Measurements from ENCODE around the gene SPDYA.
A peak's percentile ranks its signal among the peaks of the same experiment; 100 is the strongest.

SPDYA gene

DNA sequence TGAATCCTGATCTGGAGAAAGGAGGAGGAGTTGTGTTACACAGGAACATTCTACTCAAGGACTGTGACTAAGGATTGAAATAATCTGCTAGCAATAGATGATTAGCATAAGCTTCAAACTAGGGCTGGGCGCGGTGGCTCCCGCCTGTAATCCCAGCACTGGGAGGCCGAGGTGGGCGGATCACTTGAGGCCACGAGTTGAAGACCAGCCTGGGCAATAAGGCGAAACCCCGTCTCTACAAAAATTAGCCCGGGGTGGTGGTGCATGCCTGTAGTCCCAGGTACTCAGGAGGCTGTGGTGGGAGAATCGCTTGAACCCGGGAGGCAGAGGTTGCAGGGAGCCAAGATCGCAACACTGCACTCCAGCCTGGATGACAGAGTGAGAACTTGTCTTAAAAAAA, 58.0 kb downstream of the SPDYA start:
- no peaks in the 10 kb centered on the region for H3K9me3 ChIP-seq (ENCODE audit: control insufficient read depth in 5 of 5, low read length in 5 of 5)
- peaks cover 0 to 34% (median 28%) of the 10 kb centered on the region in 5 donors for H3K4me1 ChIP-seq (ENCODE audit: control insufficient read depth in 5 of 5, insufficient read depth in 5 of 5, low read length in 5 of 5)
- peak overlapping the region in 1 of 5 donors; percentile 86 for H3K9ac ChIP-seq (ENCODE audit: low read length in 5 of 5)
- H3K27me3 ChIP-seq (ENCODE audit: control insufficient read depth in 5 of 5, insufficient read depth in 4 of 5, low read length in 5 of 5), result no peaks in the 10 kb centered on the region
- peaks cover 4 to 7% (median 4%) of the 10 kb centered on the region in 5 donors for H3K36me3 ChIP-seq (ENCODE audit: control insufficient read depth in 5 of 5, insufficient read depth in 5 of 5, low read length in 5 of 5)
- H3K4me3 ChIP-seq (ENCODE audit: low read depth in 1 of 5, low read length in 5 of 5), result peak overlapping the region in 4 of 5 donors; percentile 78 to 100 (median 92)
- H3K27ac ChIP-seq (ENCODE audit: low read depth, low read length), result no peak overlapping the region

DNA sequence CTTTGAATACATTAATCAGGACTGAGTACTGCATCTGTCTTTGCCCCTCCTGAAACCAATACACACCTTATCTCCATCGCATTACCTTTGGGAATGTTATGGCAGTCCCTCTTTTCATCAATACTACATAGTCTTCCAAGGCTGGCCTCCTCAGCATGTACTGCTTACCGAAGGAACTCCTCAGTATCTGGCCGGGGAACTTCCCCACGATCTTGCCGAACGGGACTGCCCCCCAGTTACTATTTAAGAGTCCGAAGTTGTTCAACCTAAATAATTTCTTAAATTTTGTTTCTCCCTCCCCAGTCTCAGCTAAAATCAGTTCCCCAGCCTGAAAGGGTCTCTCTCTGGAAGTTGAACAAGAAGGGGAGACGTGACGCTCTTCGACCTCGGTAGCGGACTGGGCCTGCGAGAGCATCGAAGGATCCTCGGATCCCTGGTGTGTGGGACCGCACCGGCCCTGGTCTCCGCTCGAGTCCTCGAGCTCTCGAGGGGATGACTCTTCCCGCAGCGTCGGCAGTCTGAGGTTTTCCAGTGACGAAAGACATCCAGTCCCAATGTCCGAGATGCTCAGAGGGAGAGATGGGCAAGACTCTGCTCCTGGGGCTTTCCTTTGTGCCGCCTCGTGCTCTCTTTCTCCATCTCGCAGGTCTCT, 59.0 kb downstream of the SPDYA start:
- peaks cover 0 to 4% (median 0%) of the 10 kb centered on the region in 5 donors for H3K36me3 ChIP-seq (ENCODE audit: control insufficient read depth in 5 of 5, insufficient read depth in 5 of 5, low read length in 5 of 5)
- no peaks in the 10 kb centered on the region for H3K9me3 ChIP-seq (ENCODE audit: control insufficient read depth in 5 of 5, low read length in 5 of 5)
- peak overlapping the region; percentile 63 for H3K27ac ChIP-seq (ENCODE audit: low read depth, low read length)
- no peaks in the 10 kb centered on the region for H3K27me3 ChIP-seq (ENCODE audit: control insufficient read depth in 5 of 5, insufficient read depth in 4 of 5, low read length in 5 of 5)
- H3K9ac ChIP-seq (ENCODE audit: low read length in 5 of 5), result peak overlapping the region; percentile 73 to 97 (median 92)
- peak overlapping the region; percentile 78 to 100 (median 95) for H3K4me3 ChIP-seq (ENCODE audit: low read depth in 1 of 5, low read length in 5 of 5)
- peaks cover 0 to 34% (median 28%) of the 10 kb centered on the region in 5 donors for H3K4me1 ChIP-seq (ENCODE audit: control insufficient read depth in 5 of 5, insufficient read depth in 5 of 5, low read length in 5 of 5)

DNA sequence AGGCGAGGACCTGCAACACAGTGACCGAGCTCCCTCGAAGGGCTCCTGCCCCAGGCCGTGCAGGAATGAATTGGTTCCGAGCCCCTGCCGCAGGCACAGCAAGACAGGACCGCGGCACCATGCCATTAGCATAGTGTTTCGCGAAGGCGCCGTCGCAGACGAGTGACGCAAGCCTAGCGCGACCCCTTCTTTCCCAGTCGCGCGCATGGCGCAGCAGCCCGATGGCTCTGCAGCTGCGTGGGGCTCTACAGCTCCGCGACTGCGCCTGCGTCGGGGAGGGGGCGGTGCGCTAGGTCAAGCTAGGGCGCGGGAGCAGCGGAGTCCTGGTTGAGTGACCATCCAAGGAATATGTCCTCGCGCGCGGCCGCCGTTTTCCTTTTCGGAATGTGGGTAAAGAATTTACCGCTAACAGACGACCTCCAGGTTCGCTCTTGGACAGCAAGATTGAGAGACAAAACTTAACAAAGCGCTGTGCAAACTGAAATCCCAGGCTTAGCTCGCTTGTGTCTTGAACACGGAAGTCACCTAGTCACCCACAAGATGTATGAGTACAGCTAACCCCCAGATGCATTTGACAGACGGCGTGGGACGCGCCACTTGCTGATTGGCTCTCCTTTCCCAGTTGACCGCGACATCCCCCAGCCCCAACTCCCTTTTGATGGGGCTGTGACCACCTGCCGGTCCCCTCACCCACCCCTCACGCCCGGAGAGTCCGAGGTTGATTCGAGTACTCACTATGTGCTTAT, 59.7 kb downstream of the SPDYA start, which contains the start of gene TRMT61B:
TSS of gene TRMT61B (minus strand) at position 164 of the 746 bp plus-strand sequence. CDS start at position 132, 32 bp downstream.
- peaks cover 0 to 34% (median 28%) of the 10 kb centered on the region in 5 donors for H3K4me1 ChIP-seq (ENCODE audit: control insufficient read depth in 5 of 5, insufficient read depth in 5 of 5, low read length in 5 of 5)
- H3K27me3 ChIP-seq (ENCODE audit: control insufficient read depth in 5 of 5, insufficient read depth in 4 of 5, low read length in 5 of 5), result no peaks in the 10 kb centered on the region
- peak within 1 kb of the TSS; percentile 73 to 97 (median 92) for H3K9ac ChIP-seq (ENCODE audit: low read length in 5 of 5)
- H3K27ac ChIP-seq (ENCODE audit: low read depth, low read length), result peak within 1 kb of the TSS; percentile 63
- peak within 1 kb of the TSS; percentile 78 to 100 (median 99) for H3K4me3 ChIP-seq (ENCODE audit: low read depth in 1 of 5, low read length in 5 of 5)
- H3K36me3 ChIP-seq (ENCODE audit: control insufficient read depth in 5 of 5, insufficient read depth in 5 of 5, low read length in 5 of 5), result peaks cover 0 to 3% (median 0%) of the 10 kb centered on the region in 5 donors
- H3K9me3 ChIP-seq (ENCODE audit: control insufficient read depth in 5 of 5, low read length in 5 of 5), result no peaks in the 10 kb centered on the region

DNA sequence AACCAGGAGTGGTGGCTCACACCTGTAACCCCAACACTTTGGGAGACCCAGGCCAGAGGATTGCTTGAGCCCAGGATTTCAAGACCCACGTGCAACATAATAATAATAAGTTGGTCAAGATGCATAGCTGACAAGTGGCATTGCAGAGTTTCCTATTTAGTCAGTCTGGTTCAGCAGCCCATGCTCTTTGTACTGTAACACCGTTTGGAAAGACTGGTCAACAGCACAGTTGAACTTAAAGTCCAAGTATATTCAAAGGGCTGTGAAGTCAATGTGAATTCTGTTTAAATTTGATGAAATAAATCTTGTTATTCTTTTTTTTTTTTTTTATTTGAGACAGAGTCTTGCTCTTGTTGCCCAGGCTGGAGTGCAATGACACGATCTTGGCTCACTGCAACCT, 61.0 kb downstream of the SPDYA start:
- Histone ChIP-seq H3K9ac (ENCODE audit: low read length in 5 of 5) (no peak overlapping the region), H3K27me3 (ENCODE audit: control insufficient read depth in 5 of 5, insufficient read depth in 4 of 5, low read length in 5 of 5) (peaks cover 0 to 3% (median 0%) of the 10 kb centered on the region in 5 donors), H3K9me3 (ENCODE audit: control insufficient read depth in 5 of 5, low read length in 5 of 5) (no peaks in the 10 kb centered on the region), H3K4me3 (ENCODE audit: low read depth in 1 of 5, low read length in 5 of 5) (no peak overlapping the region), H3K36me3 (ENCODE audit: control insufficient read depth in 5 of 5, insufficient read depth in 5 of 5, low read length in 5 of 5) (no peaks in the 10 kb centered on the region), H3K27ac (ENCODE audit: low read depth, low read length) (no peak overlapping the region), H3K4me1 (ENCODE audit: control insufficient read depth in 5 of 5, insufficient read depth in 5 of 5, low read length in 5 of 5) (peaks cover 0 to 34% (median 28%) of the 10 kb centered on the region in 5 donors)

DNA sequence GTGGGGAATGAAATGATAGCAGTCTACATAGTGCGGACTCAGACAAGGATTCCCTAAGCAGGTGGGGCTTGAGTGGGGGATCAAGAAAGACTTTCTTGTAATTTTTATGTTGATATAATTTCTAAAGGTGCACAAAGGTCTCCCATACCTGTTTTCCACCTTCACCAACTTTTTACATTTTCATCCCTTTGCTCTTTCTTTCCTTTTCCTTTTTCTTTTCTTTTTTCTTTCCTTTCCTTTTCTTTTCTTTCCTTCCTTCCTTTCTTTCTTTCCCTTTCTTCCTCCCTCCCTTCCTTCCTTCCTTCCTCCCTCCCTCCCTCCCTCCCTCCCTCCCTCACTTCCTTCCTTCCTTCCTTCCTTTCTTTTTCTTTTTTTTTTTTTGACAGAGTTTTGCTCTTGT, 69.6 kb downstream of the SPDYA start:
- no peaks in the 10 kb centered on the region for H3K4me1 ChIP-seq (ENCODE audit: control insufficient read depth in 5 of 5, insufficient read depth in 5 of 5, low read length in 5 of 5)
- no peaks in the 10 kb centered on the region for H3K36me3 ChIP-seq (ENCODE audit: control insufficient read depth in 5 of 5, insufficient read depth in 5 of 5, low read length in 5 of 5)
- no peaks in the 10 kb centered on the region for H3K9me3 ChIP-seq (ENCODE audit: control insufficient read depth in 5 of 5, low read length in 5 of 5)
- H3K9ac ChIP-seq (ENCODE audit: low read length in 5 of 5), result no peak overlapping the region
- peaks cover 0 to 5% (median 2%) of the 10 kb centered on the region in 5 donors for H3K27me3 ChIP-seq (ENCODE audit: control insufficient read depth in 5 of 5, insufficient read depth in 4 of 5, low read length in 5 of 5)
- H3K27ac ChIP-seq (ENCODE audit: low read depth, low read length), result no peak overlapping the region
- H3K4me3 ChIP-seq (ENCODE audit: low read depth in 1 of 5, low read length in 5 of 5), result no peak overlapping the region

DNA sequence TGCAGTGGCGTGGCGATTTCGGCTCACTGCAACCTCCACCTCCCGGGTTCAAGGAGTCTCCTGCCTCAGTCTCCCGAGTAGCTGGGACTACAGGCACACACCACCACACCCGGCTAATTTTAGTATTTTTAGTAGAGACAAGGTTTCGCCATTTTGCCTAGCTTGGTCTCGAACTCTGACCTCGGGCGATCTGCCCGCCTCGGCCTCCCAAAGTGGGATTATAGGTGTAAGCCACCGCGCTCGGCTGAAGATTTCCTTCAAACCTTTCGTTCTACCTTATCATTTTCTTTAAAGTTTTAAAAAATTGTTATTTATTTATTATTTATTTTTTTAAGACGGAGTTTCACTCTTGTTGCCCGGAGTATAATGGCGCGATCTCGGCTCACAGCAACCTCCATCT, 82.9 kb downstream of the SPDYA start:
- no peaks in the 10 kb centered on the region for H3K27me3 ChIP-seq (ENCODE audit: control insufficient read depth in 5 of 5, insufficient read depth in 4 of 5, low read length in 5 of 5)
- peaks cover 0 to 3% (median 0%) of the 10 kb centered on the region in 5 donors for H3K9me3 ChIP-seq (ENCODE audit: control insufficient read depth in 5 of 5, low read length in 5 of 5)
- H3K4me3 ChIP-seq (ENCODE audit: low read depth in 1 of 5, low read length in 5 of 5), result no peak overlapping the region

DNA sequence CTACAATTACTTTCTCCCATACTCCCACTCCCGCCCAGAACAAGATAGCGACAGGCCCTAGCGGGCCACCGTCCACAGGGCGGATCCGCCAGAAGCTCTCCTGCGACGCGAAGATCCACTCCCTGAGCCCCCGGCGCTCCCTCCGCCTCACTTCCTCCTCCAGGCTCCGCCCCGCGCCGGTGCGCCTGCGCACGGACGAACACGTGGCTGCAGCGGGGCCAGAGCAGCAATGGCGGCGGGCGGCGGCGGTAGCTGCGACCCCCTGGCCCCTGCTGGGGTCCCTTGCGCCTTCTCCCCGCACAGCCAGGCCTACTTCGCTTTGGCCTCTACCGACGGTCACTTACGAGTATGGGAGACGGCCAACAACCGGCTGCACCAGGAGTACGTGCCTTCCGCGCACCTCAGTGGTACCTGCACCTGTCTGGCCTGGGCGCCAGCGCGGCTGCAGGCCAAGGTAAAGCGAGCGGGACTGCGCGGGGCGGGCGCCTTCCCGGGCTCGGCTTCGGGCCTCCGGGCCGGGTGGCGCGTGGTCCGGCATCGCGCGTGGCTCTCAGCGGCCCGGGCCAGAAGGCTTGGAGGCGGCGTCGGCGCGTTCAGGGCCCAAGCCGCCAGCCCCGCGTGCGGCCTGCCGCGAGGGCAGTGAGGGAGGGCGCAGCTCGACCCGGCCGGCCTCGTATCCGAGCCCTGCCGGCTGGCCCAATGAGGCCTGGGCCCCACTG, 84.0 kb downstream of the SPDYA start, which contains the start of gene WDR43:
TSS of gene WDR43 (plus strand) at position 198 of the 719 bp plus-strand sequence. CDS start at position 230, 32 bp downstream.
- Histone ChIP-seq H3K36me3 (ENCODE audit: control insufficient read depth in 5 of 5, insufficient read depth in 5 of 5, low read length in 5 of 5) (no peaks in the 10 kb centered on the region), H3K9me3 (ENCODE audit: control insufficient read depth in 5 of 5, low read length in 5 of 5) (peaks cover 0 to 3% (median 0%) of the 10 kb centered on the region in 5 donors), H3K4me3 (ENCODE audit: low read depth in 1 of 5, low read length in 5 of 5) (peak within 1 kb of the TSS; percentile 87 to 100 (median 98)), H3K4me1 (ENCODE audit: control insufficient read depth in 5 of 5, insufficient read depth in 5 of 5, low read length in 5 of 5) (peaks cover 0 to 49% (median 39%) of the 10 kb centered on the region in 5 donors), H3K27me3 (ENCODE audit: control insufficient read depth in 5 of 5, insufficient read depth in 4 of 5, low read length in 5 of 5) (no peaks in the 10 kb centered on the region), H3K27ac (ENCODE audit: low read depth, low read length) (peak within 1 kb of the TSS; percentile 84), H3K9ac (ENCODE audit: low read length in 5 of 5) (peak within 1 kb of the TSS in 4 of 5 donors; percentile 89 to 96 (median 96))

More for the DNA sequence above, 82.9 kb downstream of the SPDYA start:
- peaks cover 0 to 39% (median 32%) of the 10 kb centered on the region in 5 donors for H3K4me1 ChIP-seq (ENCODE audit: control insufficient read depth in 5 of 5, insufficient read depth in 5 of 5, low read length in 5 of 5)
- no peaks in the 10 kb centered on the region for H3K36me3 ChIP-seq (ENCODE audit: control insufficient read depth in 5 of 5, insufficient read depth in 5 of 5, low read length in 5 of 5)
- H3K9ac ChIP-seq (ENCODE audit: low read length in 5 of 5), result no peak overlapping the region
- no peak overlapping the region for H3K27ac ChIP-seq (ENCODE audit: low read depth, low read length)

DNA sequence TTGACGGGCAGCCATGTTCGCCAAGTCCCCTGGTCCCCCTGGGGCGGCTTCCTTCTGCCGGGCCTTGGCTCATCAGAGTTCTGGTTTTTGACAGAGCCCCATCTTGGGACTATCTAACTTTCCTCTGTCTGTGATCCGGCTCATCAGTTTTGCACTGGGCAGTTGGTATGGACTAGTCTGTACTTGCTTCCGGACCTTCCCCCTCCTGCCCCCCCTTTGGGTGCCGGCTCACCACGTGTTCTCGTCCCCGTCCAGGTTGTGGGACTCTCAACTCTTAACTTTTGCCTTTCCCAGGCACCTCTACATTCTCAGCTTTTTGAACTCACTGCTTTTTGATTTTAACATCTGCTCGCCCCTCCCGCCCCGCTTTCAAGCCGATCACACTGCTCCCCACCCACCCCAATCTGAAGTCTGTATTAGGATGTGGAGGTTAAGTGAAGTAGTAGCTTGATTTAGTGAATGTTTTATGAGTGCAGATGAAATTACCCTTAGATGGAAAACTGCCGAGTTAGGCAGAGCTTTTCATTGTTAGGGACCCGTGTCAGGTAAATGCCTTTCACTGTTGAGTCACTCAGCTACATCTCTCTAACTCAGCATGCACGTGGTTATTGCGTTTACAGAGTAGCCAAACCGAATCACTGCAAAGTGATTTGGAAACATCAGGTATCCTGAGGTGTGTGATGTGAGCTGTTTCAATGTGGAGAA, 84.7 kb downstream of the SPDYA start:
- Histone ChIP-seq H3K27me3 (ENCODE audit: control insufficient read depth in 5 of 5, insufficient read depth in 4 of 5, low read length in 5 of 5) (no peaks in the 10 kb centered on the region), H3K4me3 (ENCODE audit: low read depth in 1 of 5, low read length in 5 of 5) (peak overlapping the region; percentile 87 to 100 (median 98)), H3K9me3 (ENCODE audit: control insufficient read depth in 5 of 5, low read length in 5 of 5) (peaks cover 0 to 3% (median 0%) of the 10 kb centered on the region in 5 donors), H3K36me3 (ENCODE audit: control insufficient read depth in 5 of 5, insufficient read depth in 5 of 5, low read length in 5 of 5) (no peaks in the 10 kb centered on the region), H3K27ac (ENCODE audit: low read depth, low read length) (peak overlapping the region; percentile 84), H3K4me1 (ENCODE audit: control insufficient read depth in 5 of 5, insufficient read depth in 5 of 5, low read length in 5 of 5) (peaks cover 0 to 49% (median 39%) of the 10 kb centered on the region in 5 donors), H3K9ac (ENCODE audit: low read length in 5 of 5) (peak overlapping the region; percentile 30 to 96 (median 96))

DNA sequence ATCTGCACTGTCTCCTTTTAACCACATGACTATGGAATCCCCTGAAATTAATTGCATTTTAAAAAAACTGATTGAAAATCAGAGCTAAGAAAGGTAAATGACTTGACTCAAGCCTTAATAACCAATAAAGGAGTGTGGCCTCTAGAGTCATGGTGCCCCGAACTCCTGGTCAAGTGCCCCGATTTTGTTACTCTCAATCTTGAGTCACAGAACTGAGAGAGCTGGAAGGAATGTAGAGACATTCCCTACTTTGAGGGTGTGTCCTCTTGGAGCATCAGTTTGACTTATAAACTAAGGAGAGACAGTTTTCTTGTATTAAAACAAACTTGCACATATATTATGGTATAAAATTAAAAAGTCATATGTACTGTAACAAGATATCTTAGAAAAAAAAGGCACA, 86.3 kb downstream of the SPDYA start:
- Histone ChIP-seq H3K36me3 (ENCODE audit: control insufficient read depth in 5 of 5, insufficient read depth in 5 of 5, low read length in 5 of 5) (peaks cover 0 to under 1% (median 0%) of the 10 kb centered on the region in 5 donors), H3K4me1 (ENCODE audit: control insufficient read depth in 5 of 5, insufficient read depth in 5 of 5, low read length in 5 of 5) (peaks cover 0 to 49% (median 39%) of the 10 kb centered on the region in 5 donors), H3K4me3 (ENCODE audit: low read depth in 1 of 5, low read length in 5 of 5) (no peak overlapping the region), H3K9ac (ENCODE audit: low read length in 5 of 5) (no peak overlapping the region), H3K27ac (ENCODE audit: low read depth, low read length) (peak overlapping the region; percentile 84), H3K27me3 (ENCODE audit: control insufficient read depth in 5 of 5, insufficient read depth in 4 of 5, low read length in 5 of 5) (no peaks in the 10 kb centered on the region), H3K9me3 (ENCODE audit: control insufficient read depth in 5 of 5, low read length in 5 of 5) (peaks cover 0 to 3% (median 0%) of the 10 kb centered on the region in 5 donors)
